ENCODE measurements around the gene SNAI3. TPM values are rescaled to one million over a fixed set of nuclear protein-coding genes. Genes with fewer than 3 reads are reported as not detected.

The SNAI3 gene
- total and polyA plus RNA-seq, 2 donors (not counting 1 experiment from before 2014, with no cell fraction given), result 6.5 to 8.8 TPM

DNA sequence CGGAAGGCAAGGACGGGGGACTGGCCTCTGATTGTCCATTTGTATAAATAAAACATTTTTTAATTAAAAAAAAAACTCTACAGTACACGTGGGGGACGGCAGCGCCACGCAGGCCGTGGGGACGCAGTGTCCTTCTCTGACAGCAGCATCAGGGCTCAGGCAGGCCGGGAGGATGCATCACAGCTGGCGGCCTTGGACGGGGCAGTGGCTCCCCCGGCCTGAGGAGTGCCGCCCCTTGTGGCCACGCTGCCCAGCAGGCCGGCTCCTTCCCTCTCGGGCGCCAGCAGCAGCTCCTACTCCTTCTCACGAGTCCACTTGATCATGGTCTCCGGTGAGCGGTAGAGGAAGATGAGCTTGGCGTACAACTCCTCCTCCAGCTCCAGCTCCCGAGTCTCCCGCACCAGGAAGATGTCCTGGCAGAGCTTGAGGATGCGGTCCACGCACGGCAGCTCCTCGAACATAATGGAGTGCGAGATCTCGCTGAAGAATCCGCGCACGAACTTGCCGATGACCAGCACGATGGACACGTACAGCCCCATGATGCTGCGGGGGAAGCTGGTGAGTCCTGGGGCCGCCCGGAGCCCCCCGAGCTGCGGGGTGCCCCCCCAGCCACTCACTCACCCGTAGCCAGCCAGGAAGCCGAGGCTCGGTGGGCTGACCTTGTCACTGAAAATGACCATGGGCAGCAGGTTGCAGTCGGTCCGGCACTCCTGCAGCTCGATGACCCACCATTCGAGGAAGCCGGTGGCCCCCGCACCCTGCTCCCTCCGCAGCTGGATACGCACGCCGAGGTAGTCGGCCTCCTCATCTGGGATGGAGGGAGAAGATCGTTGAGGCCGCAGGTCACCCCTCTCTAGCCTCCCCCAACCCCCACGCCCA is 29.2 kb upstream of the SNAI3 start:
- Mint-ChIP-seq H3K4me1 (no peaks in the 10 kb centered on the region), H3K4me3 (no peak overlapping the region), H3K27ac (no peak overlapping the region), H3K27me3 (no peaks in the 10 kb centered on the region), H3K9me3 (ENCODE audit: insufficient read depth) (no peaks in the 10 kb centered on the region)
- Histone ChIP-seq H3K36me3 (replicated peaks in 1 of 2; ENCODE audit: control extremely low read depth in 1 of 2, control insufficient read depth in 1 of 2, extremely low read depth in 1 of 2, insufficient read depth in 2 of 2, low read length in 1 of 2) (peaks cover 0 to 71% of the 10 kb centered on the region in 2 experiments), H3K27me3 (replicated peaks in 1 of 4; ENCODE audit: control extremely low read depth in 1 of 4, control insufficient read depth in 3 of 4, insufficient read depth in 4 of 4, low read length in 3 of 4) (no peaks in the 10 kb centered on the region), H2AFZ (ENCODE audit: insufficient read depth, low read depth, low read length, poor library complexity, severe bottlenecking) (no peak overlapping the region), H3K4me2 (replicated peaks; ENCODE audit: low read depth, low read length, poor library complexity, severe bottlenecking) (no peak overlapping the region), H3K9ac (ENCODE audit: low read length) (no peak overlapping the region), H3K79me2 (ENCODE audit: control insufficient read depth, insufficient read depth, low read length) (peaks cover 8% of the 10 kb centered on the region), H3K9me3 (ENCODE audit: control extremely low read depth in 1 of 3, control insufficient read depth in 2 of 3, insufficient read depth in 1 of 3, low read length in 2 of 3) (no peaks in the 10 kb centered on the region), H3K4me1 (ENCODE audit: control insufficient read depth in 2 of 2, insufficient read depth in 2 of 2, low read length in 2 of 2) (no peaks in the 10 kb centered on the region), H3K27ac (ENCODE audit: low read length in 2 of 2) (no peak overlapping the region), H3K4me3 (ENCODE audit: control extremely low read depth in 1 of 5, extremely low read depth in 1 of 5, insufficient read depth in 1 of 5, low read depth in 2 of 5, low read length in 4 of 5) (no peak overlapping the region), H4K20me1 (ENCODE audit: control insufficient read depth, insufficient read depth, low read length, poor library complexity, severe bottlenecking) (peaks cover 26% of the 10 kb centered on the region)
- CTCF ChIA-PET, result interaction anchor here (1.2 kb wide), 1 partner anchor 30 kb away, joined by 3 read pairs; no protein-coding TSS in a partner anchor
- WGBS (ENCODE audit: insufficient coverage), result 96% methylated on average over 47 of the region's 57 CpGs
- intact Hi-C loops (cut with micrococcal nuclease), result no loop called here
- POLR2A ChIA-PET, result no interaction called here
- DNase-seq (no peak), ATAC-seq (ENCODE audit: low read depth) (no peak)
- TF ChIP-seq, protein P1, sequence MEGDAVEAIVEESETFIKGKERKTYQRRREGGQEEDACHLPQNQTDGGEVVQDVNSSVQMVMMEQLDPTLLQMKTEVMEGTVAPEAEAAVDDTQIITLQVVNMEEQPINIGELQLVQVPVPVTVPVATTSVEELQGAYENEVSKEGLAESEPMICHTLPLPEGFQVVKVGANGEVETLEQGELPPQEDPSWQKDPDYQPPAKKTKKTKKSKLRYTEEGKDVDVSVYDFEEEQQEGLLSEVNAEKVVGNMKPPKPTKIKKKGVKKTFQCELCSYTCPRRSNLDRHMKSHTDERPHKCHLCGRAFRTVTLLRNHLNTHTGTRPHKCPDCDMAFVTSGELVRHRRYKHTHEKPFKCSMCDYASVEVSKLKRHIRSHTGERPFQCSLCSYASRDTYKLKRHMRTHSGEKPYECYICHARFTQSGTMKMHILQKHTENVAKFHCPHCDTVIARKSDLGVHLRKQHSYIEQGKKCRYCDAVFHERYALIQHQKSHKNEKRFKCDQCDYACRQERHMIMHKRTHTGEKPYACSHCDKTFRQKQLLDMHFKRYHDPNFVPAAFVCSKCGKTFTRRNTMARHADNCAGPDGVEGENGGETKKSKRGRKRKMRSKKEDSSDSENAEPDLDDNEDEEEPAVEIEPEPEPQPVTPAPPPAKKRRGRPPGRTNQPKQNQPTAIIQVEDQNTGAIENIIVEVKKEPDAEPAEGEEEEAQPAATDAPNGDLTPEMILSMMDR (IDR thresholded peaks at IDR 0.05), result no peak

DNA sequence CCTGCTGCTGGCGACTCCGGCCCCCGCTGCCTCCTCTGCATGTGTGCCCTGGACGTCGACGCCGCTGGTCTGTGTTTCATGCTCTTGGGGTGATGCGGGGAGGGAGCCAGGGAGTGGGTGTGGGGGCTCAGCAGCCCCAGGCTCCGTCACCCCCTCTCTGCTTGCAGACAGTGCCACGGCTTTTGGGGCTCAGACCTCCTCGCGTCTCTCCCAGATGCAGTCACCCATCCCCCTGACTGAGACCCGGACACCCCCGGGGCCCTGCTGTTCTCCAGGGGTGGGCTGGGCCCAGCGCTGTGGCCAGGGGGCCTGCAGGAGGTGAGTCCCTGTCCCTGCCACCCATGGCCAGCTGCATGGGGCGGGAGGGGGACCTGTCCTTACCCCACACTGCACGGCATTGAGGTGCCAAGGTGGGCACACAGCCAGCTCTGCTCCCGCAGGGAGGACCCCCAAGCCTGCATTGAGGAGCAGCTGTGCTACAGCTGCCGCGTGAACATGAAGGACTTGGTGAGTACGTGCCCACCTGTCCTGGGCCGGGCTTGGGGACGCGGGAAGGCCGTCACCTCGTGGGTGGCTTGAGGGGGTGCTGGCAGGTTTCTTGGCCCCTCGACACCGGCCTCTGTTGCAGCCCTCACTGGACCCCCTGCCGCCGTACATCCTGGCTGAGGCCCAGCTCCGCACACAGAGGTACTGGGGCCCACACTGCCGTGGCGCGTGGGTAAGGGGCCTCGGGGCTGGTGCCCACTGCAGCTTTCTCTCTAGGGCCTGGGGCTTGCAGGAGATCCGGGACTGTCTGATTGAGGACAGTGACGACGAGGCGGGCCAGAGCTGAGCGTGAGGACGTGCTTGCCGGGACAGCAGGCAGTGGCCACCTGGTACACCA is 28.4 kb upstream of the SNAI3 start:
- Mint-ChIP-seq H3K27ac (no peak overlapping the region), H3K27me3 (no peaks in the 10 kb centered on the region), H3K9me3 (ENCODE audit: insufficient read depth) (no peaks in the 10 kb centered on the region), H3K4me1 (no peaks in the 10 kb centered on the region), H3K4me3 (no peak overlapping the region)
- no peak for ATAC-seq (ENCODE audit: low read depth)
- Histone ChIP-seq H3K27me3 (replicated peaks in 1 of 4; ENCODE audit: control extremely low read depth in 1 of 4, control insufficient read depth in 3 of 4, insufficient read depth in 4 of 4, low read length in 3 of 4) (no peaks in the 10 kb centered on the region), H3K79me2 (ENCODE audit: control insufficient read depth, insufficient read depth, low read length) (peaks cover 15% of the 10 kb centered on the region), H3K4me1 (ENCODE audit: control insufficient read depth in 2 of 2, insufficient read depth in 2 of 2, low read length in 2 of 2) (no peaks in the 10 kb centered on the region), H3K9me3 (ENCODE audit: control extremely low read depth in 1 of 3, control insufficient read depth in 2 of 3, insufficient read depth in 1 of 3, low read length in 2 of 3) (no peaks in the 10 kb centered on the region), H3K36me3 (replicated peaks in 1 of 2; ENCODE audit: control extremely low read depth in 1 of 2, control insufficient read depth in 1 of 2, extremely low read depth in 1 of 2, insufficient read depth in 2 of 2, low read length in 1 of 2) (peaks cover 0 to 62% of the 10 kb centered on the region in 2 experiments), H3K27ac (ENCODE audit: low read length in 2 of 2) (no peak overlapping the region), H3K4me3 (ENCODE audit: control extremely low read depth in 1 of 5, extremely low read depth in 1 of 5, insufficient read depth in 1 of 5, low read depth in 2 of 5, low read length in 4 of 5) (no peak overlapping the region), H3K9ac (ENCODE audit: low read length) (no peak overlapping the region), H3K4me2 (replicated peaks; ENCODE audit: low read depth, low read length, poor library complexity, severe bottlenecking) (no peak overlapping the region), H2AFZ (ENCODE audit: insufficient read depth, low read depth, low read length, poor library complexity, severe bottlenecking) (no peak overlapping the region), H4K20me1 (ENCODE audit: control insufficient read depth, insufficient read depth, low read length, poor library complexity, severe bottlenecking) (peaks cover 26% of the 10 kb centered on the region)
- CTCF ChIA-PET, result interaction anchor here (1.2 kb wide), 1 partner anchor 30 kb away, joined by 3 read pairs; no protein-coding TSS in a partner anchor
- POLR2A ChIA-PET, result no interaction called here
- DNase-seq, result no peak
- TF ChIP-seq EZH2 (IDR thresholded peaks at IDR 0.05; ENCODE audit: borderline replicate concordance, insufficient read depth, low read depth, low read length, poor library complexity, severe bottlenecking), result no peak
- TF ChIP-seq, protein P1 (IDR thresholded peaks at IDR 0.05), result no peak
- 95% methylated on average over 32 of the region's 42 CpGs for WGBS (ENCODE audit: insufficient coverage)
- intact Hi-C loops (cut with micrococcal nuclease), result no loop called here

All from B cell (primary cell).